ENCODE measurements around the gene GPR137. TPM values are rescaled to one million over a fixed set of nuclear protein-coding genes. Genes with fewer than 3 reads are reported as not detected.
A peak's percentile ranks its signal among the peaks of the same experiment; 100 is the strongest.

Gene GPR137
- total and polyA plus RNA-seq, 12 donors: 16.4 to 43.0 (median 24.3) TPM

- TF ChIP-seq, protein P1, sequence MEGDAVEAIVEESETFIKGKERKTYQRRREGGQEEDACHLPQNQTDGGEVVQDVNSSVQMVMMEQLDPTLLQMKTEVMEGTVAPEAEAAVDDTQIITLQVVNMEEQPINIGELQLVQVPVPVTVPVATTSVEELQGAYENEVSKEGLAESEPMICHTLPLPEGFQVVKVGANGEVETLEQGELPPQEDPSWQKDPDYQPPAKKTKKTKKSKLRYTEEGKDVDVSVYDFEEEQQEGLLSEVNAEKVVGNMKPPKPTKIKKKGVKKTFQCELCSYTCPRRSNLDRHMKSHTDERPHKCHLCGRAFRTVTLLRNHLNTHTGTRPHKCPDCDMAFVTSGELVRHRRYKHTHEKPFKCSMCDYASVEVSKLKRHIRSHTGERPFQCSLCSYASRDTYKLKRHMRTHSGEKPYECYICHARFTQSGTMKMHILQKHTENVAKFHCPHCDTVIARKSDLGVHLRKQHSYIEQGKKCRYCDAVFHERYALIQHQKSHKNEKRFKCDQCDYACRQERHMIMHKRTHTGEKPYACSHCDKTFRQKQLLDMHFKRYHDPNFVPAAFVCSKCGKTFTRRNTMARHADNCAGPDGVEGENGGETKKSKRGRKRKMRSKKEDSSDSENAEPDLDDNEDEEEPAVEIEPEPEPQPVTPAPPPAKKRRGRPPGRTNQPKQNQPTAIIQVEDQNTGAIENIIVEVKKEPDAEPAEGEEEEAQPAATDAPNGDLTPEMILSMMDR (IDR thresholded peaks at IDR 0.05): no peak
- Histone ChIP-seq H3K27ac (peak overlapping the region; percentile 14 to 96 (median 92)), H3K27me3 (no peaks in the 10 kb centered on the region), H3K4me1 (peaks cover 9 to 57% (median 47%) of the 10 kb centered on the region in 9 donors), H3K9me3 (no peaks in the 10 kb centered on the region), H3K36me3 (peaks cover 0 to 19% (median 0%) of the 10 kb centered on the region in 9 donors), H3K4me3 (peak overlapping the region; percentile 44 to 90 (median 68))
- intact Hi-C loops (cut with DNase I): loop anchor here in 2 of 10 donors (2.0 to 5.0 kb wide), 2 partner anchors 54 to 57 kb away; partner anchors contain the start of genes CATSPERZ (in 1 of the 2) and ESRRA (in 1 of the 2)
- ATAC-seq (peak in 3 of 8 donors; percentile 0 to 2 (median 2)), DNase-seq (peak in 1 of 2 donors; percentile 10)
- 36 to 42% methylated on average over 31 of the region's 31 CpGs for WGBS, 2 donors
Observed at GRCh38 chr11:64247729-64248531, 37.7 kb upstream of the GPR137 start.

DNA sequence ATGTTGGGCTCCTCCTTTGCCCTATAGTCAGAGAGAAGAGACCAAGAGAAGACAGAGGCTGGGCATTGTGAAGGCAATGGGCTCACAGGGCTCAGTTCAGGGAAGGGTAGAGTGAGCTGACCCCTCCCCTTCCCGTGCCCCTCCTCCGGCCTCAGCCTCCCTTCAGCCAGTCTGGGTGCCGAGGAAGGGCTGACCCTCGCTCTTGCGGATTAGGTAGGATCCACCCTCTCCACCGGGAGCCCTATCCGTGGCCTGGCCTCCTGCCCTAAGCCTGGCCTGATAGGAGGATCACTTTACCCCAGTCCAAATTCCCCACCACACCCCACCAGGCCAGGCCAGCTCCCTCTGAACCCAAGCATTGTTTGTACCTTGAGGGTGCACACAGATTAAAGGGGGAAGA, 37.1 kb upstream of the GPR137 start:
- peaks cover 9 to 57% (median 49%) of the 10 kb centered on the region in 9 donors for H3K4me1 ChIP-seq
- H3K27me3 ChIP-seq: no peaks in the 10 kb centered on the region
- TF ChIP-seq, protein P1 (IDR thresholded peaks at IDR 0.05): no peak
- no peak overlapping the region for H3K27ac ChIP-seq
- H3K36me3 ChIP-seq: peaks cover 0 to 13% (median 0%) of the 10 kb centered on the region in 9 donors
- no peaks in the 10 kb centered on the region for H3K9me3 ChIP-seq
- intact Hi-C loops (cut with DNase I): loop anchor here in 1 of 10 donors (5.0 kb wide), 1 partner anchor 54 kb away; the partner anchor contains the start of gene CATSPERZ
- DNase-seq: no peak
- H3K4me3 ChIP-seq: no peak overlapping the region
- 80 to 88% methylated on average over 7 of the region's 7 CpGs for WGBS, 2 donors
- no peak for ATAC-seq

- intact Hi-C loops (cut with DNase I): loop anchor here in 1 of 10 donors (5.0 kb wide), 1 partner anchor 53 kb away; the partner anchor contains the start of gene CATSPERZ
- Histone ChIP-seq H3K36me3 (peaks cover 0 to 8% (median 0%) of the 10 kb centered on the region in 9 donors), H3K4me3 (no peak overlapping the region), H3K4me1 (peaks cover 9 to 62% (median 53%) of the 10 kb centered on the region in 9 donors), H3K9me3 (no peaks in the 10 kb centered on the region), H3K27ac (no peak overlapping the region), H3K27me3 (no peaks in the 10 kb centered on the region)
- ATAC-seq: no peak
- TF ChIP-seq, protein P1 (IDR thresholded peaks at IDR 0.05): no peak
- peak in 1 of 2 donors; percentile 11 for DNase-seq
- 93 to 100% methylated on average over 4 of the region's 4 CpGs for WGBS, 2 donors
Observed at GRCh38 chr11:64249038-64249437, 36.6 kb upstream of the GPR137 start.

- 90 to 92% methylated on average over 8 of the region's 8 CpGs for WGBS, 2 donors
- Histone ChIP-seq H3K4me1 (peaks cover 9 to 62% (median 54%) of the 10 kb centered on the region in 9 donors), H3K9me3 (no peaks in the 10 kb centered on the region), H3K4me3 (no peak overlapping the region), H3K36me3 (peaks cover 0 to 9% (median 0%) of the 10 kb centered on the region in 9 donors), H3K27ac (no peak overlapping the region), H3K27me3 (no peaks in the 10 kb centered on the region)
- DNase-seq: no peak
- no peak for ATAC-seq
- TF ChIP-seq, protein P1 (IDR thresholded peaks at IDR 0.05): no peak
- intact Hi-C loops (cut with DNase I): loop anchor here in 3 of 10 donors (2.0 to 5.0 kb wide), 3 partner anchors 17 to 53 kb away; partner anchors contain the start of gene CATSPERZ (in 2 of the 3)
Observed at GRCh38 chr11:64249563-64250414, 35.9 kb upstream of the GPR137 start.

All from heart right ventricle (tissue), 16 donors.